Naive thymus-derived CD4-positive, alpha-beta T cell (primary cell): ENCODE measurements around the gene RPL4. TPM values are rescaled to one million over a fixed set of nuclear protein-coding genes. Genes with fewer than 3 reads are reported as not detected.
A peak's percentile ranks its signal among the peaks of the same experiment; 100 is the strongest.

Experiments used
- ATAC-seq: fragments of 150-1000 bp; cut with Tn5 transposase; 2 replicates; pipeline ENCODE4 v1.10.0; 2021; ENCODE audit warnings: mild to moderate bottlenecking, moderate library complexity
- CTCF ChIA-PET: fragments of 350-600 bp; sonication (Branson Sonifier 250); formaldehyde crosslinking; loops from one replicate; lab custom pipeline; 2021; ENCODE audit warnings: antibody characterized with exemption; lab: Charles Lee
- POLR2A ChIA-PET: fragments of 350-600 bp; sonication (Branson Sonifier 250); formaldehyde crosslinking; loops from one replicate; lab custom pipeline; 2021; ENCODE audit warnings: antibody characterized with exemption, inconsistent platforms; lab: Charles Lee
- DNase-seq, 9 donors: peaks; one replicate each; pipeline versions ENCODE4 v3.0.0 to v3.0.0-alpha.2; 2020 to 2022; ENCODE audit warnings: mixed read lengths in 1 of 9
- H3K27ac ChIP-seq: one replicate; pipeline ENCODE4 v1.7.0; 2013; ENCODE audit warnings: mild to moderate bottlenecking, low read depth, low read length, moderate library complexity
- H3K27me3 ChIP-seq, 2 donors: one replicate each; pipeline ENCODE4 v1.7.0; 2013; ENCODE audit warnings: low read length in 2 of 2, mild to moderate bottlenecking in 2 of 2, moderate library complexity in 2 of 2; ENCODE audit not compliant: control insufficient read depth in 2 of 2, insufficient read depth in 2 of 2
- H3K36me3 ChIP-seq, 3 experiments: 1 replicate in 2 of 3; 2 replicates in 1 of 3; pipeline ENCODE4 v1.7.0; 2013; ENCODE audit warnings: low read length in 3 of 3, mild to moderate bottlenecking in 3 of 3, moderate library complexity in 1 of 3; ENCODE audit not compliant: insufficient read depth in 3 of 3, control insufficient read depth in 2 of 3
- H3K4me1 ChIP-seq, 2 donors: one replicate each; pipeline ENCODE4 v1.7.0; 2013; ENCODE audit warnings: low read length in 2 of 2, mild to moderate bottlenecking in 2 of 2, moderate library complexity in 1 of 2; ENCODE audit not compliant: control insufficient read depth in 2 of 2, insufficient read depth in 2 of 2
- H3K4me3 ChIP-seq: 2 replicates; pipeline ENCODE4 v1.7.0; 2013; ENCODE audit warnings: mild to moderate bottlenecking, low read length
- H3K9me3 ChIP-seq, 3 experiments: 1 replicate in 2 of 3; 2 replicates in 1 of 3; pipeline ENCODE4 v1.7.0; 2013; ENCODE audit warnings: low read length in 3 of 3; ENCODE audit not compliant: control insufficient read depth in 2 of 3
- H3K27ac Mint-ChIP-seq, 9 donors: one replicate each; pipeline ENCODE4 v1.8.0; 2020 to 2022; ENCODE audit warnings: mixed read lengths in 9 of 9, mild to moderate bottlenecking in 8 of 9, moderate library complexity in 5 of 9, inconsistent platforms in 2 of 9
- H3K27me3 Mint-ChIP-seq, 5 donors: one replicate each; pipeline ENCODE4 v1.8.0; 2021 to 2022; ENCODE audit warnings: mixed read lengths in 5 of 5, mild to moderate bottlenecking in 1 of 5
- H3K36me3 Mint-ChIP-seq, 5 donors: one replicate each; pipeline ENCODE4 v1.8.0; 2020 to 2022; ENCODE audit warnings: mixed read lengths in 5 of 5, mild to moderate bottlenecking in 3 of 5, inconsistent platforms in 1 of 5
- H3K4me1 Mint-ChIP-seq, 7 donors: one replicate each; pipeline ENCODE4 v1.8.0; 2020 to 2022; ENCODE audit warnings: mixed read lengths in 7 of 7, mild to moderate bottlenecking in 3 of 7, inconsistent platforms in 1 of 7
- H3K4me3 Mint-ChIP-seq, 10 donors: one replicate each; pipeline ENCODE4 v1.8.0; 2020 to 2022; ENCODE audit warnings: mild to moderate bottlenecking in 10 of 10, mixed read lengths in 10 of 10, moderate library complexity in 6 of 10, inconsistent platforms in 2 of 10
- H3K9me3 Mint-ChIP-seq, 11 donors: one replicate each; pipeline ENCODE4 v1.8.0; 2020 to 2022; ENCODE audit warnings: mixed read lengths in 11 of 11, mild to moderate bottlenecking in 4 of 11, inconsistent platforms in 1 of 11, moderate library complexity in 1 of 11
- intact Hi-C, 2 donors: fragments of 100-400 bp; cut with micrococcal nuclease; formaldehyde crosslinking; loops; one replicate each; pipeline ENCODE4 v1.15.1; 2023
- polyA plus RNA-seq, 2 donors: library from polyadenylated mRNA; unstranded; fragments of 300-500 nt; fragmentation: Illumina TruSeq; gene quantifications; one replicate each; pipeline ENCODE4 v1.2.3, GENCODE V29; 2021
- total RNA-seq, 6 experiments: library from RNA in 5 of 6; stranded (reverse) in 5 of 6; gene quantifications; 1 replicate in 5 of 6; 2 replicates in 1 of 6; pipeline ENCODE4 v1.2.3 and lab custom pipeline; 2021 to 2026

RPL4 gene
- total RNA-seq, result 1,000 to 10,000 TPM; 2,229 to 4,292 (median 4,136) TPM
- 1,000 to 10,000 TPM in 1 of 2 donors, 100 to 1,000 TPM in 1; 898 to 1,586 TPM for polyA plus RNA-seq
- 3,384 reads per million, percentile 100 among the genes with 10 or more reads in this experiment for total RNA-seq (lab: John Stamatoyannopoulos, UW)

DNA sequence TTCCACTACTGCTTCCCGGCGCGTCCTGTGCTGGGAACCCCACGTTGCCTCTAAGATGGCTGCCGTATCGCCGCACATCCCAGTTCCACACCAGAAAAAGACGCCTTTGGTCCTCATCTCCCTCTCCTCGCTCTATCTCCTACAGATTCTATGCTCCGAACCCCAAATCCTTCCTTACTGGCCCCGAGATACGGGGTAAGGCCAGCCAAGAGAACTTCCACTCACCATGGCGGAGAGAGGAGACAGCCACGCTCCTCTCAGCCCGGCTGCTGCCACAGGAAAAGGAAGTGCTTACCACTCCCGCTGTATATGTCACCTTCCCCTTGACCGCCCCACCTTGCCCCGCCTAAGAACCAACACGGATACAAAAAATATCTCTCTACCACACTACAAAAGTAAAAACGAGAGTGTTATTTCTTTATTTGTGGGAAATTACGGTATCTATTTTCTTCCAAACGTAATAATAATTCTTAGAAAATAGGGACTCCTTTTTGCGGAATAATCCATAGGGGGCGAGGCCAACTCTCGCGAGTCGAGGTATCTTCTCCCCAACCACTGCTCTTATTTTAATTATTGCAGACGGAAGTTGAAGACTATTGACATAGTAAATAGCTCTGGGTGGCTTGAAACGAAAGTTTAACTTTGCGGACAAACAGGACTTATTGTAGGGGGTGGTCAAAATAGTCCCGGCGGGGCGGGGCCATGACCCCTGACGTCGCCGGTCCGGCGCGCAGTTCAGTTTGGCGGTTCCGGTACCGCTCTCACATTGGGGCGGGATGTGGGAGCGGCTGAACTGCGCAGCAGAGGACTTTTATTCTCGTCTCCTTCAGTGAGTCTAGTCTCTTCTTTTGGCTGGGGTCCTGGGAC lies at the start of gene RPL4, which contains the start of gene ZWILCH:
TSS of gene RPL4 (minus strand) at position 293 of the 867 bp plus-strand sequence. CDS start at position 228, 65 bp downstream.
TSS of gene ZWILCH (plus strand) at position 764 of the 867 bp plus-strand sequence. CDS start at position 777, 13 bp downstream.
- peaks cover 13 to 22% of the 10 kb centered on the region in 2 donors for H3K4me1 ChIP-seq
- Mint-ChIP-seq H3K36me3 (peaks cover 8 to 28% (median 24%) of the 10 kb centered on the region in 5 donors), H3K4me3 (peak within 1 kb of the TSS; percentile 90 to 100 (median 100)), H3K9me3 (no peaks in the 10 kb centered on the region), H3K27ac (peak within 1 kb of the TSS; percentile 92 to 100 (median 99)), H3K4me1 (peaks cover 21 to 57% (median 41%) of the 10 kb centered on the region in 7 donors), H3K27me3 (no peaks in the 10 kb centered on the region)
- ATAC-seq, result peak; percentile 93
- H3K27me3 ChIP-seq, result no peaks in the 10 kb centered on the region
- intact Hi-C loops, result loop anchor here (1.0 to 10.0 kb wide), 11 partner anchors 7 to 1773 kb away; partner anchors contain the start of genes SNAPC5 (in 2 of the 2), TIPIN (in 2 of the 2), DIS3L (in 1 of the 2) and FEM1B (in 1 of the 2)
- peaks cover 2 to 42% (median 33%) of the 10 kb centered on the region in 3 experiments for H3K36me3 ChIP-seq
- peak within 1 kb of the TSS; percentile 93 for H3K27ac ChIP-seq
- ChIA-PET CTCF (interaction anchor here (0.7 to 1.3 kb wide), 4 partner anchors 53 to 254 kb away, joined by 3 to 5 read pairs (median 4); no protein-coding TSS in a partner anchor), POLR2A (interaction anchor here (0.6 to 3.0 kb wide), 16 partner anchors 10 to 742 kb away, joined by 3 to 31 read pairs (median 4); partner anchors contain the start of gene MAP2K1)
- no peaks in the 10 kb centered on the region for H3K9me3 ChIP-seq
- DNase-seq, result peak; percentile 65 to 88 (median 83)
- H3K4me3 ChIP-seq, result peak within 1 kb of the TSS; percentile 99

DNA sequence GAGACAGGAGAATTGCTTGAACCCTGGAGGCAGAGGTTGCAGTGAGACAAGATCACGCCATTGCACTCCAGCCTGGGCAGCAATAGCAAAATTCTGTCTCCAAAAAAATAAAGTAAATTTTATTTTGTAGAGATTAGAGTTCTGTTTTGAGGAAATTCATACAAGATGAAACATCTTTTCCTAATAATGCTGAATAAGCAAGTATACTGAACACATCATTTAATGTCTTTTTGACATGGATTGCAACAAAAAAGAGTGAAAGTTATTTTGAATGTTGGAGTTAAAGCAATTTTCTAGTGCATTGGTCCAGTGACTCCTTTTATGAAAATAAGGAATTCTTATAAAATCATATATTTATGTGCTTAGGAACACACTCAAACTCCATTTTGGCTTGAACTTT lies 40.6 kb upstream of the RPL4 start:
- Histone ChIP-seq H3K4me1 (no peaks in the 10 kb centered on the region), H3K36me3 (peaks cover 0 to under 1% (median 0%) of the 10 kb centered on the region in 3 experiments), H3K27ac (no peak overlapping the region), H3K9me3 (no peaks in the 10 kb centered on the region), H3K4me3 (no peak overlapping the region), H3K27me3 (no peaks in the 10 kb centered on the region)
- POLR2A ChIA-PET, result no interaction called here
- H3K9me3 Mint-ChIP-seq, result peaks cover 0 to 1% (median 0%) of the 10 kb centered on the region in 11 donors
- H3K36me3 Mint-ChIP-seq, result peaks cover 0 to 35% (median 13%) of the 10 kb centered on the region in 5 donors
- no peak overlapping the region for H3K27ac Mint-ChIP-seq
- intact Hi-C loops, result no loop called here
- no peak overlapping the region for H3K4me3 Mint-ChIP-seq
- no peaks in the 10 kb centered on the region for H3K4me1 Mint-ChIP-seq
- ATAC-seq (no peak), DNase-seq (no peak)
- CTCF ChIA-PET, result no interaction called here
- no peaks in the 10 kb centered on the region for H3K27me3 Mint-ChIP-seq

DNA sequence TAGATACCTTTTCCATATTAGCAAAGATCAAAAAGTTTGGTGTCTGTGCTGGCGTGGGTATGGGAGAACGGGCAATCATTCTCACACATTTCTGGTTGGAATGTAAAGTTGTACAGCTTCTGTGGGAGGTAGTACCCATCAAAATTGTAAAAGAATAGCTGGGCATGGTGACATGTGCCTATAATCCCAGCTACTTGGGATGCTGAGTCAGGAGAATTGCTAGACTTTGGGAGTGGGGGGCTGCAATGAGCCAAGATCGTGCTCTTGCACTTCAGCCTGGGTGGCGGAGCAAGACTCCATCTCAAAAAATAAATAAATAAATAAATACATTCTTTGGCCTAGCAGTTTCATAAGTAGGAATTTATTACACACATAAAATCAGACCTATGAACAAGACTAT lies 38.2 kb upstream of the RPL4 start:
- Mint-ChIP-seq H3K36me3 (peaks cover 11 to 42% (median 29%) of the 10 kb centered on the region in 5 donors), H3K4me3 (no peak overlapping the region), H3K27ac (no peak overlapping the region), H3K27me3 (no peaks in the 10 kb centered on the region), H3K9me3 (peaks cover 0 to 1% (median 0%) of the 10 kb centered on the region in 11 donors), H3K4me1 (no peaks in the 10 kb centered on the region)
- H3K4me1 ChIP-seq, result no peaks in the 10 kb centered on the region
- intact Hi-C loops, result no loop called here
- DNase-seq (no peak), ATAC-seq (no peak)
- no peaks in the 10 kb centered on the region for H3K27me3 ChIP-seq
- POLR2A ChIA-PET, result no interaction called here
- H3K27ac ChIP-seq, result no peak overlapping the region
- H3K4me3 ChIP-seq, result no peak overlapping the region
- peaks cover 0 to 9% (median 0%) of the 10 kb centered on the region in 3 experiments for H3K36me3 ChIP-seq
- CTCF ChIA-PET, result interaction anchor here (0.8 kb wide), 1 partner anchor 8 kb away, joined by 3 read pairs; no protein-coding TSS in a partner anchor
- H3K9me3 ChIP-seq, result no peaks in the 10 kb centered on the region

DNA sequence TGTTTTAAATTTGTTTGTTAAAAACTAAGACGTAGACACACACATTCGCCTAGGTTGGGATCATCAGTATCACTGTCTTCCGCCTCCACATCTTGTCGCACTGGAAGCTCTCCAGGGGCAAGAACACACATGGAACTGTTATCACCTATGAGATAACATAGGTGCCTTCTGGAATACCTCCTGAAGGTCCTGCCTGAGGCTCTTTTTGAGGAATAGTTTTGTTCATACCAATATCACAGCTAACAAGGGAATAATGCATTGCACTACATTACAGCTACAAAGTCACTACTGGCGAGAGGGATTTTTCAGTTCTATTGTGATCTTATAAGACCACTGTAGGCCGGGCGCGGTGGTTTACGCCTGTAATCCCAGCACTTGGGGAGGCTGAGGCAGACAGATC lies 30.4 kb upstream of the RPL4 start:
- ChIA-PET POLR2A (interaction anchor here (0.6 kb wide), 1 partner anchor 9 kb away, joined by 3 read pairs; no protein-coding TSS in a partner anchor), CTCF (interaction anchor here (0.8 kb wide), 1 partner anchor 8 kb away, joined by 3 read pairs; no protein-coding TSS in a partner anchor)
- H3K27me3 ChIP-seq, result no peaks in the 10 kb centered on the region
- no peak overlapping the region for H3K27ac ChIP-seq
- DNase-seq (no peak), ATAC-seq (no peak)
- no peak overlapping the region for H3K4me3 Mint-ChIP-seq
- H3K4me1 ChIP-seq, result no peaks in the 10 kb centered on the region
- intact Hi-C loops, result no loop called here
- H3K36me3 Mint-ChIP-seq, result peaks cover 11 to 40% (median 31%) of the 10 kb centered on the region in 5 donors
- no peak overlapping the region for H3K27ac Mint-ChIP-seq
- no peaks in the 10 kb centered on the region for H3K27me3 Mint-ChIP-seq
- H3K9me3 Mint-ChIP-seq, result no peaks in the 10 kb centered on the region
- H3K36me3 ChIP-seq, result peaks cover 0 to 9% (median 0%) of the 10 kb centered on the region in 3 experiments
- H3K9me3 ChIP-seq, result no peaks in the 10 kb centered on the region
- no peaks in the 10 kb centered on the region for H3K4me1 Mint-ChIP-seq
- no peak overlapping the region for H3K4me3 ChIP-seq

DNA sequence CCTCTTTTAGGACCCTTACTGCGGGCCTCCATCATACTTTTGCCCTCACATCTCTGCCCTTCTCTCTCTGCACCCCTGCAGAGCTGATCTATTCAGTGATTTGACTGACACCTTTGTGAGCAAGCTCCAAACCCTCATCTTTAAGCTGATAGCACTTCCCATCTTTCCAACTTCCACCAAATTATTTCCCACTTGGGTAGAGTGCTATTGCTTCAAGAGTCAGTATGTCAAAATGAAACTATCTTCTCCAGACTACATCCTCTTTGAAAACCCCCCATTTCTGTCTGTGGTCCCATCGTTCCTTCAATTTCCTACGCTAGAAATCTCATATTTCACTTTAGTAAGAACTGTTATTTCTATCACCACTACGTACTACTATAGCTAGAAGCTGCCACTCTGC lies 20.2 kb upstream of the RPL4 start:
- no peaks in the 10 kb centered on the region for H3K9me3 ChIP-seq
- intact Hi-C loops, result no loop called here
- no peak overlapping the region for H3K27ac ChIP-seq
- no peak overlapping the region for H3K4me3 Mint-ChIP-seq
- H3K36me3 ChIP-seq, result peaks cover 0 to 14% (median 13%) of the 10 kb centered on the region in 3 experiments
- ATAC-seq (no peak), DNase-seq (no peak)
- ChIA-PET POLR2A (interaction anchor here (1.6 kb wide), 1 partner anchor 21 kb away, joined by 4 read pairs; the partner anchor contains the start of gene RPL4), CTCF (no interaction called here)
- no peak overlapping the region for H3K27ac Mint-ChIP-seq
- no peaks in the 10 kb centered on the region for H3K9me3 Mint-ChIP-seq
- no peaks in the 10 kb centered on the region for H3K27me3 ChIP-seq
- H3K4me3 ChIP-seq, result no peak overlapping the region
- H3K27me3 Mint-ChIP-seq, result no peaks in the 10 kb centered on the region
- peaks cover 0 to 13% (median 0%) of the 10 kb centered on the region in 7 donors for H3K4me1 Mint-ChIP-seq
- H3K36me3 Mint-ChIP-seq, result peaks cover 3 to 39% (median 21%) of the 10 kb centered on the region in 5 donors
- H3K4me1 ChIP-seq, result no peaks in the 10 kb centered on the region

DNA sequence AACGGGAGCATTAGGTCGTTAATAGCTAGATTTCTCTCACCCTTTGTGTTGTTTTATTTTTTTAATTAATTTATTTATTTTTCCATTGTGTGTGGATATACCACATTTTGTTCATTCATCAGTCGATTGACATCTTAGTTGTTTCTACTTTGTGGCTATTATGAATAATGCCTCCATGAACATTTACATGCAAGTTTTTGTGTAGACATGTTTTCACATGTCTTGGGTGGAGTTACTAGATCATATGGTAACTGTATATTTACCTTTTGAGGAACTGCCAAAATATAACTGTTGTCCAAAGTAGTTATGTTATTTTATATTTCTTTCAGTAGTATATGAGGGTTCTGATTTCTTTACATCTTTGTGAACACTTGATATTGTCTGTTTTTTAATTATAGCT lies 19.3 kb upstream of the RPL4 start:
- H3K27ac Mint-ChIP-seq, result no peak overlapping the region
- H3K4me3 Mint-ChIP-seq, result no peak overlapping the region
- no peaks in the 10 kb centered on the region for H3K27me3 Mint-ChIP-seq
- intact Hi-C loops, result no loop called here
- no peaks in the 10 kb centered on the region for H3K4me1 ChIP-seq
- H3K27me3 ChIP-seq, result no peaks in the 10 kb centered on the region
- peaks cover 0 to 32% (median 17%) of the 10 kb centered on the region in 5 donors for H3K36me3 Mint-ChIP-seq
- H3K9me3 ChIP-seq, result no peaks in the 10 kb centered on the region
- H3K4me3 ChIP-seq, result no peak overlapping the region
- POLR2A ChIA-PET, result interaction anchor here (1.6 kb wide), 1 partner anchor 20 kb away, joined by 4 read pairs; the partner anchor contains the start of gene RPL4
- H3K9me3 Mint-ChIP-seq, result no peaks in the 10 kb centered on the region
- CTCF ChIA-PET, result interaction anchor here (0.7 kb wide), 2 partner anchors 1107 to 1143 kb away, joined by 3 read pairs; no protein-coding TSS in a partner anchor
- DNase-seq (no peak), ATAC-seq (no peak)
- H3K27ac ChIP-seq, result no peak overlapping the region
- H3K36me3 ChIP-seq, result peaks cover 0 to 10% (median 8%) of the 10 kb centered on the region in 3 experiments
- H3K4me1 Mint-ChIP-seq, result peaks cover 0 to 14% (median 0%) of the 10 kb centered on the region in 7 donors
